SU-DHL-6 (cell line): ENCODE data around the gene PCLO.

ENCODE experiments used
- H2AFZ ChIP-seq: fragments of 200-600 bp; sonication (generic); 2 replicates; pipeline ENCODE4 v1.6.1; 2014; ENCODE audit warnings: low read depth, mild to moderate bottlenecking, moderate library complexity, mixed read lengths, antibody characterized with exemption, low read length; ENCODE audit not compliant: severe bottlenecking
- H3F3A ChIP-seq: fragments of 200-600 bp; shearing (Covaris generic); 2 replicates; pipeline ENCODE4 v1.6.0; 2016; ENCODE audit warnings: antibody characterized with exemption, mild to moderate bottlenecking; ENCODE audit not compliant: insufficient read depth
- H3K27ac ChIP-seq: fragments of 200-600 bp; sonication (generic); 2 replicates; pipeline ENCODE4 v1.5.1; 2016; ENCODE audit warnings: low read depth, mild to moderate bottlenecking, low read length, moderate library complexity, mixed read lengths
- H3K27me3 ChIP-seq: fragments of 200-600 bp; sonication (generic), shearing (Covaris generic); 2 replicates; pipeline ENCODE4 v1.6.0; 2014; ENCODE audit warnings: mild to moderate bottlenecking, low read length
- H3K36me3 ChIP-seq: fragments of 200-600 bp; sonication (generic); 2 replicates; pipeline ENCODE4 v1.6.1; 2014; ENCODE audit warnings: mild to moderate bottlenecking, low read length, mixed read lengths
- H3K4me2 ChIP-seq: fragments of 300-600, 200-600 bp; shearing (Covaris generic), sonication (generic); 2 replicates; pipeline ENCODE4 v1.6.0; 2014; ENCODE audit warnings: low read length, low read depth, mild to moderate bottlenecking; ENCODE audit not compliant: poor library complexity, severe bottlenecking
- H3K4me3 ChIP-seq: fragments of 200-600 bp; sonication (generic); 2 replicates; pipeline ENCODE4 v1.5.1; 2014; ENCODE audit warnings: antibody characterized with exemption, low read length, mild to moderate bottlenecking, mixed read lengths; ENCODE audit not compliant: insufficient read depth, poor library complexity, severe bottlenecking
- H3K79me2 ChIP-seq: fragments of 200-600 bp; sonication (generic); 2 replicates; pipeline ENCODE4 v1.6.1; 2014; ENCODE audit warnings: mild to moderate bottlenecking, low read length, moderate library complexity; ENCODE audit not compliant: insufficient read depth
- H3K9ac ChIP-seq: fragments of 200-600 bp; sonication (generic); 2 replicates; pipeline ENCODE4 v1.7.0; 2014; ENCODE audit warnings: mild to moderate bottlenecking, low read length
- H3K9me2 ChIP-seq: fragments of 200-600 bp; sonication (generic); replicated peaks from 2 replicates; pipeline ENCODE4 v1.6.1; 2014; ENCODE audit warnings: low read length; ENCODE audit not compliant: insufficient read depth
- H3K9me3 ChIP-seq: fragments of 200-600 bp; sonication (generic); 2 replicates; pipeline ENCODE4 v1.6.1; 2014; ENCODE audit warnings: low read length, mixed read lengths; ENCODE audit not compliant: insufficient read depth
- H4K20me1 ChIP-seq: fragments of 200-600 bp; sonication (generic); 2 replicates; pipeline ENCODE4 v1.6.1; 2014; ENCODE audit warnings: low read depth, mild to moderate bottlenecking, antibody characterized with exemption, low read length, moderate library complexity, mixed read lengths
- CTCF ChIP-seq: fragments of 200-600 bp; sonication (generic); IDR thresholded peaks from one replicate; pipeline ENCODE4 v1.5.1; 2017; ENCODE audit warnings: antibody characterized with exemption, mild to moderate bottlenecking, low read length, moderate library complexity; ENCODE audit not compliant: insufficient read depth, poor library complexity, severe bottlenecking
- EZH2phosphoT487 ChIP-seq: fragments of 200-600 bp; sonication (generic), shearing (Covaris generic); conservative IDR thresholded peaks from 2 replicates; pipeline ENCODE4 v1.6.1; 2018; ENCODE audit warnings: mild to moderate bottlenecking, antibody characterized with exemption, low read length, moderate library complexity, mixed read lengths

PCLO gene

GRCh38 chr7:83111391-83111790 is 51.3 kb downstream of the PCLO start:
- no peaks in the 10 kb centered on the region for H3K36me3 ChIP-seq
- H3K4me3 ChIP-seq: no peak overlapping the region
- no peaks in the 10 kb centered on the region for H3K79me2 ChIP-seq
- H3K9ac ChIP-seq: no peak overlapping the region
- TF ChIP-seq CTCF (no peak), EZH2phosphoT487 (no peak)
- no peak overlapping the region for H3K4me2 ChIP-seq
- no peak overlapping the region for H3K27ac ChIP-seq
- H3F3A ChIP-seq: no peaks in the 10 kb centered on the region
- H4K20me1 ChIP-seq: no peaks in the 10 kb centered on the region
- no peaks in the 10 kb centered on the region; the same call in 1 of the 2 replicates for H3K9me3 ChIP-seq
- H3K27me3 ChIP-seq: no peaks in the 10 kb centered on the region
- no peak overlapping the region for H2AFZ ChIP-seq
- H3K9me2 ChIP-seq: no peaks in the 10 kb centered on the region

GRCh38 chr7:83109352-83109751 is 53.3 kb downstream of the PCLO start:
- H3K27me3 ChIP-seq: no peaks in the 10 kb centered on the region
- H3K79me2 ChIP-seq: no peaks in the 10 kb centered on the region
- H3F3A ChIP-seq: no peaks in the 10 kb centered on the region
- no peaks in the 10 kb centered on the region for H3K36me3 ChIP-seq
- no peak overlapping the region for H3K9ac ChIP-seq
- H3K27ac ChIP-seq: no peak overlapping the region
- H3K9me2 ChIP-seq: no peaks in the 10 kb centered on the region
- H3K4me2 ChIP-seq: no peak overlapping the region
- no peak for TF ChIP-seq CTCF
- TF ChIP-seq EZH2phosphoT487: no peak
- no peaks in the 10 kb centered on the region for H4K20me1 ChIP-seq
- H2AFZ ChIP-seq: no peak overlapping the region
- no peaks in the 10 kb centered on the region; the same call in 1 of the 2 replicates for H3K9me3 ChIP-seq
- H3K4me3 ChIP-seq: no peak overlapping the region

- Histone ChIP-seq H3K27ac (no peak overlapping the region), H4K20me1 (no peaks in the 10 kb centered on the region; the same call in 1 of the 2 replicates), H3K79me2 (no peaks in the 10 kb centered on the region), H3K4me3 (no peak overlapping the region), H3K27me3 (no peaks in the 10 kb centered on the region), H3K4me2 (no peak overlapping the region), H3K9me2 (no peaks in the 10 kb centered on the region), H3F3A (no peaks in the 10 kb centered on the region), H3K9ac (no peak overlapping the region), H3K36me3 (no peaks in the 10 kb centered on the region), H3K9me3 (no peaks in the 10 kb centered on the region), H2AFZ (no peak overlapping the region)
- TF ChIP-seq CTCF: no peak
Observed at GRCh38 chr7:83105948-83106347, 56.7 kb downstream of the PCLO start.
